HUES6 (cell line): ENCODE measurements around the gene ICE1.
"Not testable (repeated sequence)": the region's sequence is repeated elsewhere in the genome, so short reads cannot be mapped to it uniquely, and the experiment has no call there.

Experiments
- H3K27ac ChIP-seq: 2 replicates; pipeline ENCODE4 v1.7.0; 2013; ENCODE audit warnings: low read depth, mild to moderate bottlenecking, low read length, inconsistent platforms
- H3K27me3 ChIP-seq: 2 replicates; pipeline ENCODE4 v1.6.1; 2013; ENCODE audit warnings: low read length; ENCODE audit not compliant: control insufficient read depth, insufficient read depth
- H3K36me3 ChIP-seq: 2 replicates; pipeline ENCODE4 v1.6.1; 2013; ENCODE audit warnings: low read length; ENCODE audit not compliant: control insufficient read depth, insufficient read depth
- H3K4me1 ChIP-seq: 2 replicates; pipeline ENCODE4 v1.6.1; 2013; ENCODE audit warnings: low read length; ENCODE audit not compliant: control insufficient read depth, insufficient read depth
- H3K4me3 ChIP-seq: 2 replicates; pipeline ENCODE4 v1.5.1; 2013; ENCODE audit warnings: low read depth, low read length
- H3K9ac ChIP-seq: one replicate; pipeline ENCODE4 v1.6.1; 2013; ENCODE audit warnings: mild to moderate bottlenecking, low read length
- H3K9me3 ChIP-seq: 2 replicates; pipeline ENCODE4 v1.6.1; 2013; ENCODE audit warnings: low read depth, low read length; ENCODE audit not compliant: control insufficient read depth, insufficient read depth

The ICE1 gene

DNA sequence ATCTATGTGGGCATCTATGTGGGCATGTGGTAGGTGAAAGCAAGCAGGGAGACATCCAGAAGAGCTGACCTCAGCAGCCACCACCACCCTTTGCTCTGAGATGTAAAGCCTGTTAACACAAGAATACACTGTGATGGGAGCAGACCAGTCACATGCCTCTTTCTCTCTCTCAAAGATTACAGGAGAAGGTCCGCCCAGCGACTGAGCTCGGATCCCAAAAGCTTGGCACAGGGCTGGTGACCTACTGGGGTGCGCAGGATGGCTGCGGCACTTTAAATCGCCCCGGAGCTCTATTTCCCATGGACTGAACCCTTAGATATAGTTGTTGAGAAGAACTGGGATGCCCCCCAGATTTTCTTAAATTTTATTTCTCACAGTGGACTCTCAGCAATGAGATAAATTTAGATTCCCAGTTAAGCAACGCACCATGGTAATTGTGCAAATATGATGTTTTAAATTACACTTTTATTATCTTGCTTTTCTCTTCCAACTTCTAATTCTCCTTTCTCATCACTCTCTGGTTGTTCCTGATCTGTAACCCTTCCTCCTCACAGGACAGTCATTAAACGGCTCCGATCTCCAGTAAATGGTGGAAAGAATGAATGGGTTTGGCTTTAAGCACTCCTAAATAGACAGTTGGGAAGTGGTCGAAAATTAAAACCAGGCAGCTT, 37.7 kb upstream of the ICE1 start:
- H3K4me3 ChIP-seq: no peak overlapping the region

DNA sequence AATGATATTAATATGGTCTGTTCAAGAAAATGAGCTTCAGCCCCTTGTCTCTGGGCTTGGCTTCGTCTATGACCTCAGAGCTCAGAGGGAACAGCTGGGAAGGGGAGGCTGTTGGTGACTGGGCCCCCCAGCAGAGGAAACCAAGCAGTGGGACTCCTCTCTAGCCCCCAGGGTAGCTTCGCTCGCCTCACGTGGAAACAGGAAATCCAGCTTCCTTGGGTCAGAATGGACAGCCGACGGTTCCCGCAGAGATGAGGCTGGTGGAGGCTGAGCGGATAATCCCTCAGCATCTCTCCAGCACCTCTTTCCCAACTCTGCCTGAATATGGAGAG, 37.2 kb upstream of the ICE1 start:
- Histone ChIP-seq H3K4me1 (no peaks in the 10 kb centered on the region), H3K9ac (no peak overlapping the region), H3K9me3 (no peaks in the 10 kb centered on the region), H3K27ac (no peak overlapping the region), H3K4me3 (no peak overlapping the region), H3K36me3 (no peaks in the 10 kb centered on the region), H3K27me3 (no peaks in the 10 kb centered on the region)

More for the DNA sequence above, 37.7 kb upstream of the ICE1 start:
- Histone ChIP-seq H3K27me3 (no peaks in the 10 kb centered on the region), H3K9me3 (no peaks in the 10 kb centered on the region), H3K27ac (no peak overlapping the region), H3K9ac (no peak overlapping the region), H3K4me1 (no peaks in the 10 kb centered on the region; the same call in 1 of the 2 replicates), H3K36me3 (no peaks in the 10 kb centered on the region)

DNA sequence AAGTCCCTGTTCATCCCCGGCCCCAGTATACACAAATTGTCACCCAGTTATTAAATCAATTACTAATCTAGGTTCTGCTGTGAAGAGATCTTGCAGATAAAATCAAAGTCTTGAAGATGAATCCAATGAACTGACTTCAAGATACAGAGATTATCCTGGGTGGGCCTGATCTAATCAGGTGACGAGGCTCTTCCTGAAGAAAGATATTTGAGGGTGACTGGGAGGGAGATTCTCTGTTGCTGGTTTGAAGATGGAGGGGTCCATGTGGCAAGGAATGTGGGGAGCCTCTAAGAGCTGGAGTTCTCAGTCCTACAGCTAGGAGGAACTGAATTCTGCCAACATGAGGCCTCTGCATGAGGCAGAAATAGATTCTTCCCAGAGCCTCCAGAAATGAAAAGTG, 36.1 kb upstream of the ICE1 start:
- Histone ChIP-seq H3K9me3 (no peaks in the 10 kb centered on the region), H3K27me3 (no peaks in the 10 kb centered on the region), H3K4me1 (no peaks in the 10 kb centered on the region), H3K4me3 (no peak overlapping the region), H3K36me3 (no peaks in the 10 kb centered on the region), H3K9ac (no peak overlapping the region), H3K27ac (no peak overlapping the region)

DNA sequence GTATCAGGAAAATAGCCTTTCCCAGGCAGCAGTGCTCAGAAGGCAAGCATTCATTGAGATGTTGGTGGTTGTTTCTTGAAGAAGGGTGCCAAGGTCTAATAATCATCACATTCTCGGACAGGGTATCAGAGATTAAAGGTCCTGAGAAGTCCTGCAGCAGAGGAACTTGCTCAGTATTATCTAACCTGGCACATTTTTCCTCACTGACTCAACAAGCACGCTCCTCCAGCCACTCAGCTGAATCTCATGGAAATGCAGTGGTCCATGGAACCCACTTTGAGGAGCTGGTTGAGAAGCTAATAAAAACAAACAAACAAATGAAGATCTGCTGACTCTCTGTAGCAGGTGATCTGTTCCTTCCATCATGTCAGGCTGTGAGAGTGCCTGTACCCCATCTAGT, 35.3 kb upstream of the ICE1 start:
- H3K4me3 ChIP-seq: no peak overlapping the region
- no peaks in the 10 kb centered on the region for H3K36me3 ChIP-seq
- H3K27ac ChIP-seq: no peak overlapping the region
- H3K4me1 ChIP-seq: no peaks in the 10 kb centered on the region
- H3K27me3 ChIP-seq: no peaks in the 10 kb centered on the region
- no peaks in the 10 kb centered on the region for H3K9me3 ChIP-seq
- no peak overlapping the region for H3K9ac ChIP-seq

DNA sequence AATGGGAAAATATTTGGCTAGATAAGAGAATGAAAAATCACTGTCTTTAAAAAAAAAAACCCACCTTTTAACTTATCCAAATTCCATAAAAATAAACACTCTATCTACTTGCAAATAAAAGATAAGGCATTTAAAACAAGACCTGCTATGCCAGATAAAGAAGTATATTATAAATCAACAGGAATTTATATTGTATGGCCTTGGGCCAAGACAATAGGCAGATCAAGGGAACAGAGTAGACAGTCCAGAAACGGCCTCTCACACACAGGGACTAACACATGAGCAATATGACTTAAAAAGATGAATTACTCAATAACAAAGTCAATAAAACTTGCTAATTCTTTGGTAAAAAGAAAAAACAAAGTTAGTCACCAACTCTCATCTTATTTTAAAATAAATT, 34.7 kb upstream of the ICE1 start:
- Histone ChIP-seq H3K36me3 (no peaks in the 10 kb centered on the region), H3K9me3 (no peaks in the 10 kb centered on the region), H3K4me3 (no peak overlapping the region), H3K4me1 (no peaks in the 10 kb centered on the region), H3K27me3 (no peaks in the 10 kb centered on the region), H3K27ac (no peak overlapping the region), H3K9ac (no peak overlapping the region)

DNA sequence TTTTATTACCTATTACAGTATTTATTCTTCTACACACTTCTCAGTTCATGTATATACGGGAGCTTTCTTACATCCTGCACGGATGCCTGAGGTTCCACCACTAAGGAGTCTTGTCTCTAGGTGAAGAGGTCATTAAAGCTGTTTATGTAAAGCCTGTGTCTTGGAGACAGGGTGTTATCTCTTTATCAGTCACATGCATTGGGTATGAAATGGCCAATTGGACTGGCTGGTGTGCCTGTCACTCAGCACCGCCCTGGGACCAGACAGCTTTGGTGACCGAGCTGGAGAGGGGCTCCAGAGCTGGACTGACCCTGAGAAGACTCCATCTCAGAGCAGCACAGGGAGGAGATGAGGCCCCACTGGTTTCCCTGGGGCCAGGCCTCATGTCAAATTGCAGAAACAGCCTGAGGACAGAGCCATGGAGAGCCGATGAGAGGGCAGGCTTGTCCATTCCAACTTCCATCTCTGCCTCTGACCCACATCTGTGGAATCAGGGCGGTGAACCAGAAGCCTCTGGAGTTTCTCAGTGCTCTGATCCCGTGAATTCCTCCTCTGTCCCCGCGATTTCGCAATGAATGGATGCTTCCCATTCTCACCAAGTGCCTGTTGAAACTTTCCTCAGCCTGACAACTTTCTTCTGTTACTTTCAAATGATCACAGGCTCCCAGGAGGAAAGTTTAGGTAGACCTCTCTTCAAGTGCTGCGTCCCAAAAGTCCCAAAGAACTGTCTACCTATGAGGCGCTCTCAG, 32.2 kb upstream of the ICE1 start:
- H3K9me3 ChIP-seq, H3K9ac ChIP-seq, H3K27ac ChIP-seq, H3K27me3 ChIP-seq, H3K36me3 ChIP-seq, H3K4me3 ChIP-seq, H3K4me1 ChIP-seq: not testable (repeated sequence)

DNA sequence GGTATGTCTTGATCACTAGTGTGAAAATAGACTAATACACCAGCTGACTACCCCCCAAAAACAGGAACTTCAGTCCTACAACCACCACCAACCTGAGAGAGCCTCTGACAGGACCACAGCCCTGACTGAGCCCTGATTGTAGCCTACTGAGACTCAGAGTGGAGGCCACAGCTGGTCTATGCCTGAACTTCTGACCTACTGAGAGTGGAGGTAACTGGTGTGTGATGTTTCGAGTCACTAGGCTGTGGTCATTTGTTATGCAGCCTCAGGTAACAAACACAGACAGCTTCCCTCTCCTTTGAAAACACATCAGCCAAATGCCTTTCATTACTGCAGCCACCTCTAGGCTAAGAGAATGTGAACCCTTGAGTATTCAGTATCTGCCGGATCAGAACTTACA, 30.0 kb upstream of the ICE1 start:
- H3K9ac ChIP-seq, H3K4me1 ChIP-seq, H3K27ac ChIP-seq, H3K4me3 ChIP-seq, H3K36me3 ChIP-seq, H3K27me3 ChIP-seq, H3K9me3 ChIP-seq: not testable (repeated sequence)

DNA sequence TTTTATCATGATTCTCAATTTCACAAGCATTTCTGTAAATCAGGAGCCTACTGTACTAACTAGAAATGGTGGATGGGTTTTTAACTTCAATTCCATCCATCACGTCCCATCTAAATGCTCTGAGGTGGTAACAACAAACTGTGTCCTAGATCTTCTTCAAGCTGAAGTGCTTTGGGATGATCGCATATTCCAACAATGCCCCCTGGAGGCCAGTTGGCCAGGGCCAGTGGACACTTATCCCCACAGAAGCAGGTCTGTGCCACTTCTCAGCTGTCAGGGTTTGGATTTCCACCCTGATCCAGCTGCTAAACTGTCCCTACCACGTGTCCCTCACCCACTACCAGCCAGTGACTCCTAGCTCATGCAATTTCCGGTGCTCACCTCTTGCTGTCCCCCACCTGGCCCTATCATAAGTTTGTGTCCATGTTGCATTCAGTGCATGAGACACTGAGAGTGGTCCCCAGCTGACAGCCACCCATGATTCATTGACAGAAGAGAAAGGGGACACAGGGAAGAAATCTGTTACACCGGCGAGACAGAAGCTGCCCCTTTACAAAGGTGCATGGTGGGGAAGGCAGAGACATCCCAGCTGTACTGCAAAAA, 28.0 kb upstream of the ICE1 start:
- H3K27me3 ChIP-seq, H3K9ac ChIP-seq: not testable (repeated sequence)

DNA sequence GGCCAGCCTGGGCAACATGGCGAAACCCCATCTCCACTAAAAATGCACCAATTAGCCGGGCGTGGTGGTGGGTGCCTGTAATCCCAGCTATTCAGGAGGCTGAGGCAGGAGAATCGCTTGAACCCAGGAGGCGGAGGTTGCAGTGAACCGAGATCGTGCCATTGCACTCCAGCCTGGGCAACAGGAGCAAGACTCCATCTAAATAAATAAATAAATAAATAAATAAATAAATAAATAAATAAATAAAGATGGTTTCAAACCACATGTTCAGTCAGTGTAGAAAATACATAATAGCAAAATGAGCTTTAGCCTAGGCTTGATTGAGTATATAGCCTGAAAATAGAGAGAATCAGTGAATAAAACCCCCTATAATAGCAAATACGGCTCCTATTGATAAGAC, 27.4 kb upstream of the ICE1 start:
- H3K9ac ChIP-seq, H3K4me3 ChIP-seq, H3K27me3 ChIP-seq, H3K27ac ChIP-seq, H3K4me1 ChIP-seq, H3K36me3 ChIP-seq, H3K9me3 ChIP-seq: not testable (repeated sequence)

More for the DNA sequence above, 28.0 kb upstream of the ICE1 start:
- not testable (repeated sequence) for H3K9me3 ChIP-seq, H3K36me3 ChIP-seq, H3K4me3 ChIP-seq, H3K27ac ChIP-seq, H3K4me1 ChIP-seq

DNA sequence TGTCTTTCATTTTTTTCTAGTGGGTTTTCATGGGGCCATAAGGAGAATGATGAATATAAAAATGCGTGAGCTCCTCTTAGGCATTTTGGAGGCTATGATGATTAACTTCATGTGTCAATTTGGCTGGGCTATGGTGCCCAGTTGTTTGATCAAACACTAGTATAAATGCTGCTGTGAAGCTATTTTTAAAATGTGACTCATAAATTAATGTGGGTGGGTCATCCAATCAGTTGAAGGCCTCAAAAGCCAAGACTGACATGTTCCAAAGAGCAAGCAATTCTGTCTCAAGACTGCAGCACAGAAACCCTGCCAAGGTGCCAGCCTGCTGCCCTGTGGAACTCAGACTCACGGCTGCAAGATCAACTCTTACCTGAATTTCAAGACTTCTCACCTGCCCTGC, 24.4 kb upstream of the ICE1 start:
- Histone ChIP-seq H3K27ac (no peak overlapping the region), H3K9ac (no peak overlapping the region), H3K4me1 (no peaks in the 10 kb centered on the region), H3K9me3 (peaks cover 8% of the 10 kb centered on the region), H3K27me3 (no peaks in the 10 kb centered on the region), H3K36me3 (no peaks in the 10 kb centered on the region), H3K4me3 (no peak overlapping the region)

DNA sequence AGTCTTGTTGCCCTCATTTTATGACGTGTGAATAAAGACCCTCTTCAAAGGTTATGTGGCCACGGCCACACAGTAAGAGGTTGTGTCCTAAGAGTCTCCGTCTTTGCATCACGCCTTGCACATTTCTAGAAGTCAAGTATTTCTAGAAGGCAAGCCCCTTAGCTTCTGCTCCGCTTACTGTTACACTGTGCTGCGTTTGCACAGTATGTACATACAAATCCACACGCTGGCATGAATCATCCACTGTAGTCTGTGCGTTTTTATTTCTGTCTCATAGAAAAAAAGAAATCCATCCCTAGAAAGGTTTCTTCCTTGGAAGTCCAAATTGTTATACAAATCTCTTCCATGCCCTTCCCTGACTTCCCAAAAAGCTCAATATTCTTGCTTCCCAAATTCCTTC, 21.4 kb upstream of the ICE1 start:
- Histone ChIP-seq H3K9ac (no peak overlapping the region), H3K27ac (no peak overlapping the region), H3K9me3 (peaks cover 8% of the 10 kb centered on the region), H3K4me3 (no peak overlapping the region), H3K4me1 (peaks cover 4% of the 10 kb centered on the region; the same call in 1 of the 2 replicates), H3K27me3 (no peaks in the 10 kb centered on the region), H3K36me3 (no peaks in the 10 kb centered on the region)
